Kasumi-1 (cell line): ENCODE measurements around the gene ZFY.
"Not testable (repeated sequence)": the region's sequence is repeated elsewhere in the genome, so short reads cannot be mapped to it uniquely, and the experiment has no call there.

Experiments used
- DNase-seq, 2 experiments: peaks; one replicate each; lab custom pipeline; 2025; lab: John Stamatoyannopoulos, UW

ZFY gene

GRCh38 chrY:2973110-2973751, 38.0 kb downstream of the ZFY start:
- no peak for DNase-seq

GRCh38 chrY:2979283-2979682, 44.1 kb downstream of the ZFY start:
- no peak for DNase-seq

DNA sequence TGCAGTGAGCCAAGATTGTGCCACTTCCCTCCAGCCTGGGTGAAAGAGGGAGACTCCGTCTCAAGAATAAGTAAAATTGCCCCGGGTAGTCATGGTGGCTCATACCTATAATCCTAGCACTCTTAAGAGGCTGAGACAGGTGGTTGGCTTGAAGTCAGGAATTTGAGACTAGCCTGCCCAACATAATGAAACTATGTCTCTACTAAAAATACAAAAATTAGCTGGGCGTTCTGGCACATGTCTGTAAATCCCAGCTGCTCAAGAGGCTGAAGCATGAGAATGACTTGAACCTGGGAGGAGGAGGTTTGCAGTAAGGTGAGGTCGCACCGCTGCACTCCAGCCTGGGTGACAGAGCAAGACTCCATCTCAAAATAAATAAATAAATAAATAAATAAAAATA, 49.3 kb downstream of the ZFY start:
- no peak for DNase-seq

DNA sequence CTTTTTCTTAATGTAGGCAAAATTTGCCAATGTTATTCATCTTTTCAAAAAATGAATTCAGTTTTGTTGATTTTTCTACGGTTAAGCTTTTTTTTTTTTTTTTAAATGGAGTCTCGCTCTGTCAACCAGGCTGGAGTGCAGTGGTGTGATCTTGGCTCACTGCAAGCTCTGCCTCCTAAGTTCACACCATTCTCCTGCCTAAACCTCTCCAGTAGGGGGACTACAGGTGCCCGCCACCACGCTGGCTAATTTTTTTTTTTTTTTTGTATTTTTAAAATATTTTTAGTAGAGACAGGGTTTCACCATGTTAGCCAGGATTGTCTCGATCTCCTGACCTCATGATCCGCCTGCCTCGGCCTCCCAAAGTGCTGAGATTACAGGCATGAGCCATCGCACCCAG, 52.0 kb downstream of the ZFY start:
- DNase-seq, result not testable (repeated sequence)

GRCh38 chrY:2997369-2997768, 62.2 kb downstream of the ZFY start:
- DNase-seq, result not testable (repeated sequence)

- DNase-seq, result no peak
Observed at GRCh38 chrY:3002190-3002589, 67.0 kb downstream of the ZFY start.

GRCh38 chrY:3002680-3003515, 67.7 kb downstream of the ZFY start:
- DNase-seq, result no peak

DNA sequence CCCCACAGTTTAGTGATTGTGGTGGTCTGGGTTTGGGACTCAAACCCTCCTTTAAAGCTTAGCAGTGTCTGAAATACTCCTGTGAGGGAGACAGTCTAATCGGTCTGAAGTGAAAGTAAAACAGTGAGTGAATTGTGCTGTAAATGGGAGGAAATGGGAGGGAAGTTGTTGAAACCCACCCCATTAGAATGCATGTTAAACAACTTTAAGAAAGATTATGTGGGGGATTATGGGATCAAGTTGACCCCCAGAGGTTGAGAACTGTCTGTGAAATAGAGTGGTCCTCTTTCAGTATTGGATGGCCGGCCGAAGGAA, 68.3 kb downstream of the ZFY start:
- DNase-seq, result no peak

DNA sequence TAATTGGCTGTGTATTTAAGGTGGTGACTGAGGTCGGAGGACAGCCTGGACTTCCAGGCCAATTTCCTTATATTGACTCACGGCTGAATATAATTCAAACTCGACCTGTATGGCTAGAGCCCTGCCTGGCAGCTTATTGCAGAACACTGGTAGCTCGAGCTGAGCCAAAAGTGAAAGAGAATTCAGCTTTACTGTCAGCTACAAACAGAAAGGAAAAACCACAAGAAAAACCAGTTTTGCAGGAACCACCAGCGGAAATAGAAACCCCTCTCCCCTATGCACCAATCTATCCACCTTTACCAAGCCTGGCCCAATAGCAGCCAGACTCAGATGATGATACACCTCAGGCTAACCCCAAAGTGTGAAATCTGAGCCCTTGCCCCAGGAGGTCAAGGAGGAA, 68.7 kb downstream of the ZFY start:
- no peak for DNase-seq

DNA sequence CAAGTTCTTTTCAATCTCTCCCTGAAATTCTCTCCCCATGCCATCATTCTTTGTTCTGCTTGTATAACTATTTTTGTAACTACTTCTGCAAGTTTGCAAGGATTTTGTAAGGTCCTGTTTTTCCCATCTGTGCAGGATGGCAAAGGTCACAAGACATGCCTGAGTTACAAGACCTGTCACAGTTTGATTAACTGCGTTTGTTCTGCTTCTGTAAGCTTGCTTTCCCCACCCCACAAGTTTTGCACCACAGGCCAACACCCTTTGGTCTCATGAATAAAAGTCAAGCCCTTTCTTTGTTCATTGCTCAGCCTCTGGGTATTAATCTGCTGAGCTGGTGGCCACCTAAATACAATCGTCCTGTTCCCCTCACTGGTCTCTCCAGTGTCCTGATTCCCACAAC, 70.8 kb downstream of the ZFY start:
- DNase-seq, result not testable (repeated sequence)

DNA sequence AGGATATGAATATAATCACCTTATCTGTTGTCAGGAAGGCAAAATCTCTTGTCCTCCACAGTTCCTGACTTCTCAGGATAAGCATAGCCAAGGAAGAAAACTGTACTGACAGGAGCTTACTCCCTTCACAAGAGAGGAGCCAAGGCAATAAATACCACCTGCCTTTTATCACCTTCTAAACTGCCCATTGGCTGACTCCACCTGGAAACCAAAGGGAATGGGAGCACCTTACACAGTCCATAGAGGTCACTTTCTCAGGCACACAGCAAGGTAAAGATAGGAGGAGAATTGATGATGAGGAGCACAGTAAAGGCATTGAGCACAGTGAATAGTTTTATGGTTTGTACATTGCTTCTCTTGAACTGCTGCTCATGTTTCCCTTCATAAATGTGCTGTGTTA, 72.8 kb downstream of the ZFY start:
- DNase-seq, result no peak

DNA sequence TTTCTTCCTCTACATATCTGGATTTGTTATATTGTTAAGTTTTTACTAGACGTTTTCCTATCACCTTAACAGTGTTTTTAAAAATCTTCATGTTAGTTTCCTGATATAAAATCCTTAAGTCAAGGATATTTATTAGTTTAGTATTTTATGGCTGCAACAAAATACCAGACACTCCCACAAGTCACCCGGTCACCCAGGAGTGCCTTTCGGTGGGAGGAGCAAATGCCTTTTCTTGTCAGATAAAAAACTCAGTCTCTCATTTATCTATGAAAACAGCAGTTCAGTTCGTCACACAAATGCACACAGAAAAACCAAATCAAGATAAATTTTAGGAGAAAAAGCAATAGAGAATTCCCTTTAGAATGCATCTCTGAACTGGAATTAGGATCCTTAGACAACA, 77.0 kb downstream of the ZFY start:
- no peak for DNase-seq

DNA sequence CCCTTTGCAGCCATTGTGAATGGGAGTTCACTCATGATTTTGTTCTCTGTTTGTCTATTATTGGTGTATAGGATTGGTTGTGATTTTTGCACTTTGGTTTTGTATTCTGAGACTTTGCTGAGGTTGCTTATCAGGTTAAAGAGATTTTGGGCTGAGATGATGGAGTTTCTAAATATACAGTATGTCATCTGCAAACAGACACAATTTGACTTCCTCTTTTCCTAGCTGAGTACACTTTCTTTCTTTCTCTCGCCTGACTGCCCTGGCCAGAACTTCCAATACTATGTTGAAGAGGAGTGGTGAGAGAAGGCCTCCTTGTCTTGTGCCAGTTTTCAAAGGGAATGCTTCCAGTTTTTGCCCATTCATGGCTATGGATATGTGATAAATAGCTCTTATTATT, 81.4 kb downstream of the ZFY start:
- no peak for DNase-seq

GRCh38 chrY:3018546-3018945, 83.4 kb downstream of the ZFY start:
- no peak for DNase-seq

GRCh38 chrY:3019584-3019983, 84.4 kb downstream of the ZFY start:
- no peak for DNase-seq

- no peak for DNase-seq
Observed at GRCh38 chrY:3021176-3021575, 86.0 kb downstream of the ZFY start.

DNA sequence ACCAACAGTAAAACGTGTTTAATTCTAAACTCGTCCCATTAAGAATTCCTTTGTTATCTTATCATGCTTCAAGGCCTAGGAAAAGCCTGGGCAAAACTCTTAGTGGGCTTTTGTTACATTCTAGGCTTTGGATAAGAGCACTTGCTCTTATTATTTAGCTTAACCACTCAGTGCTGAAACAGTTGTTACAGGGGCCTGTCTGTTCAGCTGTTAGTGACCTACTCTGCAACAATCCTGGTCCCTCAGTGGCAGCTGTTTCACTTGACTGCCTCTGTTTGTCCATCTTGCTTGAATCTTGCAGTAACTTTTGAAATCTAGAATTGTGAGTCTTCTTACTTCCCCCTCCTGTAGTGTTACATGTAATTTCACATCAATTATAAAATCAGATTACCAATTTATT, 88.4 kb downstream of the ZFY start:
- DNase-seq, result no peak

DNA sequence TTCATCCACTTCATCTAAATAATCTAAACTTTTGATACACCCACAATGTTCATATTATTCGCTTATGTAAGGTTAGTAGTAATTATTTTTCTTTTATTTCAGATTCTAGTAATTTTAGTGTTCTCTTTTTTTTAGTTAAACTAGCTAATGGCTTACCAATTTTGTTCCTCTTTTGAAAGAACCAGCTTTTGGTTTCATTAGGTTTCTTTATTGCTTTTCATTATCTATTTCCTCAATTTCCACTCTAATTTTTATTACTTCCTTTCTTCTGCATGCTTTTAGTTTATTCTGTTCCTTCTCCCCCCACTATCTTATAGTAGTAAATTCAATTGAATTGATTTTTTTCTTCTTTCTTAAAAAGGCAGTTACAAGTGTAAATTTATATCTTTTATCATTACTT, 90.2 kb downstream of the ZFY start:
- DNase-seq, result no peak
